Uterus (tissue), 2 donors: Measurements from ENCODE around the gene CD248.

Source experiments
- POLR2A ChIP-seq, 2 donors: fragments of 450-650 bp; IDR thresholded peaks; one replicate each; pipeline ENCODE4 v1.6.1; 2016; ENCODE audit warnings: antibody characterized with exemption in 2 of 2, mild to moderate bottlenecking in 1 of 2, moderate library complexity in 1 of 2
- TF ChIP-seq, protein P1 (sequence below), 4 experiments: fragments of 200-600 bp in 2 of 4; fragments of 450-650 bp in 2 of 4; sonication (generic) in 2 of 4; IDR thresholded peaks; one replicate each; pipeline ENCODE4 v1.5.1; 2016 to 2019; ENCODE audit warnings: antibody characterized with exemption in 4 of 4, mild to moderate bottlenecking in 2 of 4, moderate library complexity in 1 of 4

DNA sequence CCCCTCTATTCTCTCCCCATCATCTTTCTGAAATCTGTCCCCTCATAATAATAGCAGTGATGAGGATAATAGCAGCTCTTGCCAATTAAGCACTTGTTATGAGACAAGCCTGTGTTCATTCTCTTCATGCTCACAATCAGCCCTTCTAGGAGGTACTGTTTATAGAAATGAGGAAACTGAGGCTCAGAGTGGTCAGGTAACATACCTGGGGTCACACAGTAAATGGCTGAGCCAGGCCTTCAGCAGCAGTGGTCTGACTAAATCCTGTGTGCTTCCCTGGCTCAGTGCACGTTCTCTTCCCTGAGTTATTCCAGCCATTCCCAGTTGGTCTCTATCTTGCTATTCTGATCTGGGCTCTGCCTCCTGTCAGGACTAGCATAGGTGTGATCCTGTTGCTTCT is 42.6 kb downstream of the CD248 start:
- TF ChIP-seq, protein P1, sequence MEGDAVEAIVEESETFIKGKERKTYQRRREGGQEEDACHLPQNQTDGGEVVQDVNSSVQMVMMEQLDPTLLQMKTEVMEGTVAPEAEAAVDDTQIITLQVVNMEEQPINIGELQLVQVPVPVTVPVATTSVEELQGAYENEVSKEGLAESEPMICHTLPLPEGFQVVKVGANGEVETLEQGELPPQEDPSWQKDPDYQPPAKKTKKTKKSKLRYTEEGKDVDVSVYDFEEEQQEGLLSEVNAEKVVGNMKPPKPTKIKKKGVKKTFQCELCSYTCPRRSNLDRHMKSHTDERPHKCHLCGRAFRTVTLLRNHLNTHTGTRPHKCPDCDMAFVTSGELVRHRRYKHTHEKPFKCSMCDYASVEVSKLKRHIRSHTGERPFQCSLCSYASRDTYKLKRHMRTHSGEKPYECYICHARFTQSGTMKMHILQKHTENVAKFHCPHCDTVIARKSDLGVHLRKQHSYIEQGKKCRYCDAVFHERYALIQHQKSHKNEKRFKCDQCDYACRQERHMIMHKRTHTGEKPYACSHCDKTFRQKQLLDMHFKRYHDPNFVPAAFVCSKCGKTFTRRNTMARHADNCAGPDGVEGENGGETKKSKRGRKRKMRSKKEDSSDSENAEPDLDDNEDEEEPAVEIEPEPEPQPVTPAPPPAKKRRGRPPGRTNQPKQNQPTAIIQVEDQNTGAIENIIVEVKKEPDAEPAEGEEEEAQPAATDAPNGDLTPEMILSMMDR (IDR thresholded peaks at IDR 0.05), result no peak
- TF ChIP-seq POLR2A (IDR thresholded peaks at IDR 0.05), result no peak
